Right lobe of liver (tissue), 6 donors: ENCODE data around the gene ALOX5. TPM values are rescaled to one million over a fixed set of nuclear protein-coding genes. Genes with fewer than 3 reads are reported as not detected.

ENCODE experiments used
- ATAC-seq, 4 donors: fragments of 200-7000 bp; cut with Tn5 transposase; one replicate each; pipeline ENCODE4 v1.9.1; 2020; ENCODE audit warnings: mild to moderate bottlenecking in 4 of 4, moderate library complexity in 4 of 4
- DNase-seq, 3 donors: peaks; one replicate each; pipeline ENCODE4 v3.0.0-alpha.2; 2020
- H3K27ac ChIP-seq, 3 donors: fragments of 200-600 bp; one replicate each; pipeline ENCODE4 v1.8.0; 2022
- H3K27me3 ChIP-seq, 2 donors: fragments of 200-600 bp; one replicate each; pipeline ENCODE4 v1.8.0; 2022
- H3K36me3 ChIP-seq, 4 donors: fragments of 200-600 bp; sonication (generic) in 1 of 4; one replicate each; pipeline versions ENCODE4 v1.5.1 to v1.8.0; 2017 to 2022; ENCODE audit warnings: control low read depth in 1 of 4
- H3K4me1 ChIP-seq, 4 donors: fragments of 200-600 bp; sonication (generic) in 1 of 4; one replicate each; pipeline versions ENCODE4 v1.5.1 to v1.8.0; 2017 to 2022; ENCODE audit warnings: control low read depth in 1 of 4
- H3K4me3 ChIP-seq, 3 donors: fragments of 200-600 bp; one replicate each; pipeline ENCODE4 v1.8.0; 2022
- H3K9me3 ChIP-seq, 4 donors: fragments of 200-600 bp; sonication (generic) in 1 of 4; one replicate each; pipeline versions ENCODE4 v1.5.1 to v1.8.0; 2017 to 2022; ENCODE audit warnings: control low read depth in 1 of 4
- CTCF ChIP-seq, 4 donors: fragments of 200-600 bp in 3 of 4; fragments of 450-650 bp in 1 of 4; IDR thresholded peaks; one replicate each; pipeline versions ENCODE4 v1.5.1 to v1.8.0; 2016 to 2022; ENCODE audit warnings: antibody characterized with exemption in 4 of 4, mild to moderate bottlenecking in 2 of 4
- POLR2A ChIP-seq: fragments of 450-650 bp; IDR thresholded peaks from one replicate; pipeline ENCODE4 v1.6.1; 2017; ENCODE audit warnings: antibody characterized with exemption, mild to moderate bottlenecking
- WGBS: methylation state at CpG from one replicate; pipeline ENCODE4 v1.1.6; 2018; ENCODE audit warnings: low coverage, low lambda C conversion rate; ENCODE audit not compliant: insufficient coverage; ENCODE audit errors: missing lambda C conversion rate; 5-methylcytosine and 5-hydroxymethylcytosine counted together
- intact Hi-C, 2 donors: fragments of 100-400 bp; cut with DNase I; formaldehyde crosslinking; loops; one replicate each; pipeline versions ENCODE4 v1.11.2 to v1.14.1; 2022
- total RNA-seq, 6 experiments: library from RNA; depleted of rRNA in 2 of 6; stranded (reverse); fragments of >200 nt in 2 of 6; fragmentation: NEBNext Ultra II Directional in 3 of 6; extraction: Animal tissue kit (Norgen Biotek cat#: 25700) in 3 of 6; gene quantifications; one replicate each; pipeline versions ENCODE4 v1.1.0 to v1.2.4, GENCODE V29; 2016 to 2023
- donor health status: DM: no; HTN: yes; CAD: no.
- donor health status: DM: no; HTN: no; CAD: no.
- donor health status: DM: no; HTN: no; CAD: no.
- donor health status: DM: no; HTN: yes; CAD: no.
- donor health status: DM: no; HTN: yes; CAD: no.

The ALOX5 gene
- total RNA-seq, 6 experiments from 2014 or later = 3.1 to 10.9 (median 6.6) TPM

DNA sequence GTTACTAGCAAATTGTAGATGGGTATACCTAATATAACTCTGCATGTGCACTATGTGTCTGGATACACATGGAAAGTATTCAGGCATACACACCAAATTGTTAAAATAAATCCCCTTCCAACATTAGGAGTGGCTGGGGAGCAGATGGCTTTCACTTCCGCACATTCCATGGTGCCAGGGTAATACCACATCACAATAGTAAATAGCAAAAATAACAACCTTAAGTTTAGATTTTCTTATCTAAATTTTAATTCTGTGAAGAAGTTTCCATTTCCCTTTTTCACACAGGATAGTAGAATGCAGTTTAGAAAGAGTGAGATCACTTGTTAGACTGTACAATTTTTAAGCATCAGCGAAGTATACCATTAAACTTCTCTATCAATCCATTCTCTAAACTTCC lies 5.8 kb upstream of the ALOX5 start:
- no peak for ATAC-seq

GRCh38 chr10:45370202-45370955 lies 3.6 kb upstream of the ALOX5 start:
- H3K9me3 ChIP-seq = no peaks in the 10 kb centered on the region

More for the DNA sequence above, 5.8 kb upstream of the ALOX5 start:
- Histone ChIP-seq H3K4me3 (no peak overlapping the region), H3K27me3 (no peaks in the 10 kb centered on the region), H3K4me1 (peaks cover 0 to 1% (median 0%) of the 10 kb centered on the region in 4 donors), H3K36me3 (no peaks in the 10 kb centered on the region), H3K9me3 (no peaks in the 10 kb centered on the region), H3K27ac (no peak overlapping the region)
- WGBS = 96% methylated on average over 2 of the region's 2 CpGs
- intact Hi-C loops = no loop called here
- TF ChIP-seq CTCF (IDR thresholded peaks at IDR 0.05) (no peak), POLR2A (no peak)
- no peak for DNase-seq

GRCh38 chr10:45371560-45371959 lies 2.5 kb upstream of the ALOX5 start:
- DNase-seq (no peak), ATAC-seq (no peak)
- H3K27me3 ChIP-seq = peaks cover 0 to 16% of the 10 kb centered on the region in 2 donors
- peaks cover 0 to 16% (median 6%) of the 10 kb centered on the region in 4 donors for H3K4me1 ChIP-seq
- intact Hi-C loops = no loop called here
- no peak overlapping the region for H3K27ac ChIP-seq
- WGBS = 42% methylated on average over 4 of the region's 4 CpGs
- no peaks in the 10 kb centered on the region for H3K9me3 ChIP-seq
- TF ChIP-seq POLR2A (no peak), CTCF (IDR thresholded peaks at IDR 0.05) (no peak)
- no peak overlapping the region for H3K4me3 ChIP-seq
- H3K36me3 ChIP-seq = no peaks in the 10 kb centered on the region

More at GRCh38 chr10:45370202-45370955, 3.6 kb upstream of the ALOX5 start:
- no peak for ATAC-seq
- intact Hi-C loops = no loop called here
- WGBS = 62% methylated on average over 6 of the region's 6 CpGs
- peaks cover 0 to 16% of the 10 kb centered on the region in 2 donors for H3K27me3 ChIP-seq
- no peaks in the 10 kb centered on the region for H3K36me3 ChIP-seq
- no peak overlapping the region for H3K4me3 ChIP-seq
- H3K4me1 ChIP-seq = peaks cover 0 to 16% (median 6%) of the 10 kb centered on the region in 4 donors
- TF ChIP-seq CTCF (IDR thresholded peaks at IDR 0.05) = no peak
- no peak for DNase-seq
- H3K27ac ChIP-seq = no peak overlapping the region

DNA sequence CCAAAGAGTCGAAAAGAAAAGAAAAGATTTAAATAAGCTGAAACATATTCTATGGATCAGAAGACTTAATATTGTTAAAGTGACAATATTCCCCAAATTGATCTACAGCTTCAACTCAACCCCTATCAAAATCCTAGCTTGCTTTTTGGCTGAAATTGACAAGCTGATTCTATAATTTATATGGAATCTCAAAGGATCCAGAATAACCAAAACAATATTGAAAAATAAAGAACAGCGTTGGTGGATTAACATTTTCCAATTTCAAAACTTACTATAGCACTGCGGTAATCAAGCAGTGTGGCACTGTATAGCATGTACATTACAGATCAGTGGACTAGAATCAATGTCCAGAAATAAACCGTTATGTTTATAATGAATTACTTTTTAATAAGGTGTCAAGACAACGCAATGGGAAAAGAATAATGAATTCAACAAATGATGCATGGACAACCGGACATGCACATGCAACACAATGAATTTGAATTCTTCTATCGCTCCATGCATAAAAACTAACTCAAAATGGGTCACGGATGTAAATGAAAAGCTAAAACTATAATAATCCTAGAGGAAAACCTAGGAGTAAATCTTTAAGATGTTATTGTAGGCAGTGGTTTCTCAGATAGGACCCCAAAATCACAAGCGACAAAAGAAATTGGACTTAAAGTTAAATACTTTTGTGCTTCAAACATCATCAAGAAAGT lies 1.6 kb upstream of the ALOX5 start:
- H3K36me3 ChIP-seq = no peaks in the 10 kb centered on the region
- peaks cover 0 to 16% (median 6%) of the 10 kb centered on the region in 4 donors for H3K4me1 ChIP-seq
- DNase-seq (no peak), ATAC-seq (no peak)
- H3K27me3 ChIP-seq = peaks cover 0 to 16% of the 10 kb centered on the region in 2 donors
- H3K4me3 ChIP-seq = no peak overlapping the region
- H3K9me3 ChIP-seq = no peaks in the 10 kb centered on the region
- no peak overlapping the region for H3K27ac ChIP-seq
- WGBS = 72% methylated on average over 9 of the region's 9 CpGs
- TF ChIP-seq POLR2A = no peak
- TF ChIP-seq CTCF (IDR thresholded peaks at IDR 0.05) = no peak
- intact Hi-C loops = no loop called here
